ENCODE data around the gene SHQ1.

Gene SHQ1

GRCh38 chr3:72708441-72708840, 139.8 kb downstream of the SHQ1 start:
- no peaks in the 10 kb centered on the region for H3K36me3 ChIP-seq (ENCODE audit: insufficient read depth, low read length)
- H4K20me1 ChIP-seq (ENCODE audit: insufficient read depth, low read length, poor library complexity, severe bottlenecking): no peaks in the 10 kb centered on the region
- no peak for TF ChIP-seq CTCF (conservative IDR thresholded peaks at IDR 0.05; ENCODE audit: low read length)
- TF ChIP-seq EZH2phosphoT487 (IDR thresholded peaks at IDR 0.05; ENCODE audit: borderline replicate concordance): no peak

DNA sequence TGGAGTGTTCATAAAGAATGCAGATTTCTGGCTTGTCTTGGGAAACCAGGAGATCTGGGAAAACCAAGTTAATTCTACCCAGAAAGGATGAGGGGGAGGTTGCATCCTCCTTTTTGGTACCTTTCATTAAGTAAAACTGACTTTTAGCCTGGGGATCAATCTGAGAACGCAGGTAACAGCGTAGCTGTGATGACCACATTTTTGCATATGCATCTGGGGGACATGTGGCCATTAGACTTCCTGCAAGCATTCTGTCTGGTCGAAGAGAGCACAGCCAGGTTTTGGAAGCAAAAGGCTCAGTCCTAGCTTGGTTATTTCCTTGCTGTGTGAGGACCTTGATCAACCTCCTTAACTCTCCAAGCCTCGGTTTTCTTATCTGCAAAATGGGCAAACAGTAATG, 145.2 kb downstream of the SHQ1 start:
- Histone ChIP-seq H3K4me2 (ENCODE audit: low read depth, low read length, poor library complexity, severe bottlenecking) (no peak overlapping the region), H3K36me3 (ENCODE audit: insufficient read depth, low read length) (no peaks in the 10 kb centered on the region), H3K4me1 (ENCODE audit: insufficient read depth, low read length, poor library complexity, severe bottlenecking) (peaks cover 10% of the 10 kb centered on the region), H3K9ac (ENCODE audit: low read depth, low read length, poor library complexity, severe bottlenecking) (no peak overlapping the region), H3K27me3 (ENCODE audit: insufficient read depth, low read length, poor library complexity, severe bottlenecking) (no peaks in the 10 kb centered on the region), H3F3A (ENCODE audit: low read depth) (no peaks in the 10 kb centered on the region), H2AFZ (ENCODE audit: low read length) (no peak overlapping the region), H3K9me2 (replicated peaks; ENCODE audit: low read depth, low read length) (no peaks in the 10 kb centered on the region), H3K4me3 (ENCODE audit: low read length, poor library complexity, severe bottlenecking) (no peak overlapping the region), H3K9me3 (ENCODE audit: insufficient read depth, low read depth, low read length) (no peaks in the 10 kb centered on the region), H4K20me1 (ENCODE audit: insufficient read depth, low read length, poor library complexity, severe bottlenecking) (no peaks in the 10 kb centered on the region), H3K79me2 (ENCODE audit: insufficient read depth, low read length) (no peaks in the 10 kb centered on the region)
- no peak for TF ChIP-seq EZH2phosphoT487 (IDR thresholded peaks at IDR 0.05; ENCODE audit: borderline replicate concordance)
- TF ChIP-seq CTCF (conservative IDR thresholded peaks at IDR 0.05; ENCODE audit: low read length): no peak

More at GRCh38 chr3:72708441-72708840, 139.8 kb downstream of the SHQ1 start:
- H3K4me2 ChIP-seq (ENCODE audit: low read depth, low read length, poor library complexity, severe bottlenecking): no peak overlapping the region
- no peaks in the 10 kb centered on the region for H3K9me3 ChIP-seq (ENCODE audit: insufficient read depth, low read depth, low read length)
- H3F3A ChIP-seq (ENCODE audit: low read depth): no peaks in the 10 kb centered on the region
- no peaks in the 10 kb centered on the region for H3K27me3 ChIP-seq (ENCODE audit: insufficient read depth, low read length, poor library complexity, severe bottlenecking)
- H3K4me1 ChIP-seq (ENCODE audit: insufficient read depth, low read length, poor library complexity, severe bottlenecking): no peaks in the 10 kb centered on the region
- H3K79me2 ChIP-seq (ENCODE audit: insufficient read depth, low read length): no peaks in the 10 kb centered on the region
- H3K4me3 ChIP-seq (ENCODE audit: low read length, poor library complexity, severe bottlenecking): no peak overlapping the region
- H3K9ac ChIP-seq (ENCODE audit: low read depth, low read length, poor library complexity, severe bottlenecking): no peak overlapping the region
- no peak overlapping the region for H2AFZ ChIP-seq (ENCODE audit: low read length)
- H3K9me2 ChIP-seq (replicated peaks; ENCODE audit: low read depth, low read length): no peaks in the 10 kb centered on the region

GRCh38 chr3:72702390-72702789, 145.9 kb downstream of the SHQ1 start:
- H3K79me2 ChIP-seq (ENCODE audit: insufficient read depth, low read length): no peaks in the 10 kb centered on the region
- no peaks in the 10 kb centered on the region for H3F3A ChIP-seq (ENCODE audit: low read depth)
- H3K9me3 ChIP-seq (ENCODE audit: insufficient read depth, low read depth, low read length): no peaks in the 10 kb centered on the region
- H3K9me2 ChIP-seq (replicated peaks; ENCODE audit: low read depth, low read length): no peaks in the 10 kb centered on the region
- H3K4me3 ChIP-seq (ENCODE audit: low read length, poor library complexity, severe bottlenecking): no peak overlapping the region
- TF ChIP-seq EZH2phosphoT487 (IDR thresholded peaks at IDR 0.05; ENCODE audit: borderline replicate concordance): no peak
- no peak for TF ChIP-seq CTCF (conservative IDR thresholded peaks at IDR 0.05; ENCODE audit: low read length)
- H3K27me3 ChIP-seq (ENCODE audit: insufficient read depth, low read length, poor library complexity, severe bottlenecking): no peaks in the 10 kb centered on the region
- no peak overlapping the region for H2AFZ ChIP-seq (ENCODE audit: low read length)
- no peak overlapping the region for H3K4me2 ChIP-seq (ENCODE audit: low read depth, low read length, poor library complexity, severe bottlenecking)
- no peak overlapping the region for H3K9ac ChIP-seq (ENCODE audit: low read depth, low read length, poor library complexity, severe bottlenecking)
- peaks cover 10% of the 10 kb centered on the region for H3K4me1 ChIP-seq (ENCODE audit: insufficient read depth, low read length, poor library complexity, severe bottlenecking)
- H4K20me1 ChIP-seq (ENCODE audit: insufficient read depth, low read length, poor library complexity, severe bottlenecking): no peaks in the 10 kb centered on the region
- no peaks in the 10 kb centered on the region for H3K36me3 ChIP-seq (ENCODE audit: insufficient read depth, low read length)

Data from Loucy (cell line).